HG02943 (cell line): ENCODE data around the gene PCDHA7.
"Not testable (repeated sequence)": the region's sequence is repeated elsewhere in the genome, so short reads cannot be mapped to it uniquely, and the experiment has no call there.

Source experiments
- ATAC-seq: cut with Tn5 transposase; IDR thresholded peaks from one replicate; pipeline ENCODE4 v1.9.1; 2021; ENCODE audit warnings: mild to moderate bottlenecking, low read depth, moderate library complexity; ENCODE audit not compliant: unreplicated experiment

The PCDHA7 gene

GRCh38 chr5:140857177-140857986 lies 23.3 kb downstream of the PCDHA7 start:
- no peak for ATAC-seq

- no peak for ATAC-seq
Measured at GRCh38 chr5:140857987-140858240, 23.8 kb downstream of the PCDHA7 start.

GRCh38 chr5:140862441-140863295 lies 28.6 kb downstream of the PCDHA7 start:
- no peak for ATAC-seq

- no peak for ATAC-seq
Measured at GRCh38 chr5:140868721-140869554, 34.9 kb downstream of the PCDHA7 start, which contains the start of gene PCDHA11. PCDHA11 (plus strand) TSS chr5:140868957; CDS start chr5:140869104, 147 bp downstream.

GRCh38 chr5:140869555-140869886 lies 35.5 kb downstream of the PCDHA7 start:
- no peak for ATAC-seq

- no peak for ATAC-seq
Measured at GRCh38 chr5:140870221-140871201, 36.4 kb downstream of the PCDHA7 start.

- ATAC-seq, result no peak
Measured at GRCh38 chr5:140875085-140876065, 41.3 kb downstream of the PCDHA7 start, which contains the start of gene PCDHA12. PCDHA12 (plus strand) TSS chr5:140875308; CDS start chr5:140875473, 165 bp downstream.

- ATAC-seq, result not testable (repeated sequence)
Measured at GRCh38 chr5:140876541-140877261, 42.6 kb downstream of the PCDHA7 start.

GRCh38 chr5:140877262-140877581 lies 43.2 kb downstream of the PCDHA7 start:
- ATAC-seq, result no peak

GRCh38 chr5:140881889-140882590 lies 48.0 kb downstream of the PCDHA7 start, which contains the start of gene PCDHA13:
PCDHA13 (plus strand) TSS chr5:140882124; CDS start chr5:140882269, 145 bp downstream.
- ATAC-seq, result no peak

- no peak for ATAC-seq
Measured at GRCh38 chr5:140882591-140882899, 48.5 kb downstream of the PCDHA7 start.

GRCh38 chr5:140883373-140883772 lies 49.3 kb downstream of the PCDHA7 start:
- no peak for ATAC-seq

GRCh38 chr5:140883927-140884697 lies 50.0 kb downstream of the PCDHA7 start:
- no peak for ATAC-seq
